ENCODE results near the gene EME1. TPM values are rescaled to one million over a fixed set of nuclear protein-coding genes. Genes with fewer than 3 reads are reported as not detected.

The EME1 gene
- total and polyA plus RNA-seq, 2 donors (not counting 3 experiments of a cell fraction or from before 2014, with no cell fraction given), result 5.6 to 9.1 TPM

- dilution Hi-C loops (cut with MboI; ENCODE audit: extremely low pct_ligation_motif_present, low sequenced_read_pairs) (no loop called here), intact Hi-C loops (cut with micrococcal nuclease) (no loop called here)
- no peaks in the 10 kb centered on the region for H3K9me3 ChIP-seq (replicated peaks; ENCODE audit: control insufficient read depth, insufficient read depth, low read length)
- no peak overlapping the region for H3K4me2 ChIP-seq (ENCODE audit: insufficient read depth, low read length)
- no peaks in the 10 kb centered on the region for H3K36me3 ChIP-seq (ENCODE audit: control insufficient read depth in 2 of 2, extremely low read depth in 1 of 2, insufficient read depth in 2 of 2, low read length in 2 of 2)
- H3K9ac ChIP-seq (replicated peaks; ENCODE audit: extremely low read depth, insufficient read depth, low read length), result no peak overlapping the region
- DNase-seq (ENCODE audit: low read depth, low spot score) (no peak), FAIRE-seq (no peak)
- H4K20me1 ChIP-seq (replicated peaks; ENCODE audit: control insufficient read depth, extremely low read depth, insufficient read depth, low read length), result no peaks in the 10 kb centered on the region
- H3K27ac ChIP-seq (ENCODE audit: insufficient read depth, low read depth, low read length), result no peak overlapping the region
- H3K4me1 ChIP-seq (ENCODE audit: control insufficient read depth, extremely low read depth, insufficient read depth, low read length), result no peaks in the 10 kb centered on the region
- no peak overlapping the region for H3K4me3 ChIP-seq (replicated peaks in 1 of 3; ENCODE audit: insufficient read depth in 1 of 3, low read depth in 1 of 3, low read length in 3 of 3)
- TF ChIP-seq, protein P1, sequence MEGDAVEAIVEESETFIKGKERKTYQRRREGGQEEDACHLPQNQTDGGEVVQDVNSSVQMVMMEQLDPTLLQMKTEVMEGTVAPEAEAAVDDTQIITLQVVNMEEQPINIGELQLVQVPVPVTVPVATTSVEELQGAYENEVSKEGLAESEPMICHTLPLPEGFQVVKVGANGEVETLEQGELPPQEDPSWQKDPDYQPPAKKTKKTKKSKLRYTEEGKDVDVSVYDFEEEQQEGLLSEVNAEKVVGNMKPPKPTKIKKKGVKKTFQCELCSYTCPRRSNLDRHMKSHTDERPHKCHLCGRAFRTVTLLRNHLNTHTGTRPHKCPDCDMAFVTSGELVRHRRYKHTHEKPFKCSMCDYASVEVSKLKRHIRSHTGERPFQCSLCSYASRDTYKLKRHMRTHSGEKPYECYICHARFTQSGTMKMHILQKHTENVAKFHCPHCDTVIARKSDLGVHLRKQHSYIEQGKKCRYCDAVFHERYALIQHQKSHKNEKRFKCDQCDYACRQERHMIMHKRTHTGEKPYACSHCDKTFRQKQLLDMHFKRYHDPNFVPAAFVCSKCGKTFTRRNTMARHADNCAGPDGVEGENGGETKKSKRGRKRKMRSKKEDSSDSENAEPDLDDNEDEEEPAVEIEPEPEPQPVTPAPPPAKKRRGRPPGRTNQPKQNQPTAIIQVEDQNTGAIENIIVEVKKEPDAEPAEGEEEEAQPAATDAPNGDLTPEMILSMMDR (IDR thresholded peaks at IDR 0.05; ENCODE audit: extremely low read depth in 1 of 2, insufficient read depth in 1 of 2, low read depth in 1 of 2, low read length in 2 of 2), result no peak
- no peak for TF ChIP-seq POLR2A (IDR thresholded peaks at IDR 0.05; ENCODE audit: low read depth, low read length)
- no peak for TF ChIP-seq MYC (IDR thresholded peaks at IDR 0.05; ENCODE audit: low read depth, low read length)
- TF ChIP-seq GATA2 (IDR thresholded peaks at IDR 0.05; ENCODE audit: insufficient read depth, insufficient read length, low read depth, low read length), result no peak
- no peak for TF ChIP-seq EZH2 (IDR thresholded peaks at IDR 0.05; ENCODE audit: borderline replicate concordance, low read depth, low read length, severe bottlenecking)
- TF ChIP-seq POLR2AphosphoS5 (IDR thresholded peaks at IDR 0.05; ENCODE audit: insufficient read depth, low read depth, low read length), result no peak
- no peak for TF ChIP-seq FOS (IDR thresholded peaks at IDR 0.05; ENCODE audit: borderline replicate concordance, insufficient read depth, low read length)
- TF ChIP-seq JUN (IDR thresholded peaks at IDR 0.05; ENCODE audit: borderline replicate concordance, insufficient read depth, insufficient read length, low read depth), result no peak
- no peak for TF ChIP-seq MAX (IDR thresholded peaks at IDR 0.05; ENCODE audit: insufficient read depth, insufficient read length)
- H2AFZ ChIP-seq (ENCODE audit: low read depth, low read length), result no peak overlapping the region
- no peaks in the 10 kb centered on the region for H3K9me1 ChIP-seq (replicated peaks; ENCODE audit: control insufficient read depth, extremely low read depth, insufficient read depth, low read length)
- ChIA-PET CTCF (no interaction called here), POLR2A (no interaction called here)
- BruUV-seq (replicated peaks), result no TSS peak
- peaks cover 0 to 3% of the 10 kb centered on the region in 2 experiments for H3K27me3 ChIP-seq (ENCODE audit: control insufficient read depth in 2 of 2, insufficient read depth in 2 of 2, low read length in 2 of 2)
- no peaks in the 10 kb centered on the region for H3K79me2 ChIP-seq (ENCODE audit: control insufficient read depth, insufficient read depth, low read length)
Observed at GRCh38 chr17:50325906-50326305, 47.1 kb upstream of the EME1 start.
